OCI-LY7 (cell line): Measurements from ENCODE around the gene MYO7A.

ENCODE experiments used
- EZH2phosphoT487 ChIP-seq: fragments of 200-600 bp; sonication (generic); IDR thresholded peaks from 2 replicates; pipeline ENCODE4 v1.6.1; 2018; ENCODE audit warnings: low read depth, borderline replicate concordance, mild to moderate bottlenecking, mixed run types, antibody characterized with exemption, low read length, moderate library complexity, mixed read lengths
- TF ChIP-seq, protein P1 (sequence below): fragments of 200-600 bp; sonication (generic); conservative IDR thresholded peaks from 2 replicates; pipeline ENCODE4 v1.5.1; 2014; ENCODE audit warnings: mild to moderate bottlenecking, antibody characterized with exemption, low read length, moderate library complexity, mixed read lengths

GRCh38 chr11:77125191-77125590, 2.9 kb upstream of the MYO7A start:
- TF ChIP-seq, protein P1, sequence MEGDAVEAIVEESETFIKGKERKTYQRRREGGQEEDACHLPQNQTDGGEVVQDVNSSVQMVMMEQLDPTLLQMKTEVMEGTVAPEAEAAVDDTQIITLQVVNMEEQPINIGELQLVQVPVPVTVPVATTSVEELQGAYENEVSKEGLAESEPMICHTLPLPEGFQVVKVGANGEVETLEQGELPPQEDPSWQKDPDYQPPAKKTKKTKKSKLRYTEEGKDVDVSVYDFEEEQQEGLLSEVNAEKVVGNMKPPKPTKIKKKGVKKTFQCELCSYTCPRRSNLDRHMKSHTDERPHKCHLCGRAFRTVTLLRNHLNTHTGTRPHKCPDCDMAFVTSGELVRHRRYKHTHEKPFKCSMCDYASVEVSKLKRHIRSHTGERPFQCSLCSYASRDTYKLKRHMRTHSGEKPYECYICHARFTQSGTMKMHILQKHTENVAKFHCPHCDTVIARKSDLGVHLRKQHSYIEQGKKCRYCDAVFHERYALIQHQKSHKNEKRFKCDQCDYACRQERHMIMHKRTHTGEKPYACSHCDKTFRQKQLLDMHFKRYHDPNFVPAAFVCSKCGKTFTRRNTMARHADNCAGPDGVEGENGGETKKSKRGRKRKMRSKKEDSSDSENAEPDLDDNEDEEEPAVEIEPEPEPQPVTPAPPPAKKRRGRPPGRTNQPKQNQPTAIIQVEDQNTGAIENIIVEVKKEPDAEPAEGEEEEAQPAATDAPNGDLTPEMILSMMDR: no peak
- no peak for TF ChIP-seq EZH2phosphoT487
